Cardiac fibroblast (primary cell): ENCODE results near the gene OR2A42.
"Not testable (repeated sequence)": the region's sequence is repeated elsewhere in the genome, so short reads cannot be mapped to it uniquely, and the experiment has no call there.

ENCODE experiments used
- DNase-seq, 2 donors: peaks; one replicate each; pipeline versions ENCODE4 v3.0.0 to v3.0.0-alpha.2; 2010; ENCODE audit warnings: low read depth in 2 of 2
- H3K4me3 ChIP-seq, 2 donors: replicated peaks in 1 of 2; 1 replicate in 1 of 2; 2 replicates in 1 of 2; pipeline ENCODE4 v1.5.1; 2011; ENCODE audit warnings: low read depth in 2 of 2, low read length in 2 of 2, mild to moderate bottlenecking in 2 of 2, moderate library complexity in 1 of 2

Gene OR2A42

DNA sequence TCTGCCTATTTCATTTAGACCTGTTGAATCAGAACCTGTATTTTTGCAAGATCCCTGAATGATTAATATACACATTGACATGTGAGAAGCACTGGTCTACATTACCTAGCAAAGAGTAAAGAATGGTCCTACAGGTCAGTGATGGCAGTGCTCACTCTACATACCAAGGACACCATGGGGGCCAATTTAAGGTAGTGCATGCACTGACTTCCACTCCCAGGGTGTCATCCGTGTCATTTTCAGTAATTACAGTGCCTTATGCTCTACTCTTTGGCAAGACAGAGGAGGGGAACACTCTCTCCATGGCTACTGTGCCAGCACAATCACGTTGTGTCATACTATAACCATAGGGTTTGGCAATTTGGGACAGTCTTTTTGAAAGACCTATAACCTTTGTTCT lies 6.0 kb upstream of the OR2A42 start:
- not testable (repeated sequence) for H3K4me3 ChIP-seq, DNase-seq

DNA sequence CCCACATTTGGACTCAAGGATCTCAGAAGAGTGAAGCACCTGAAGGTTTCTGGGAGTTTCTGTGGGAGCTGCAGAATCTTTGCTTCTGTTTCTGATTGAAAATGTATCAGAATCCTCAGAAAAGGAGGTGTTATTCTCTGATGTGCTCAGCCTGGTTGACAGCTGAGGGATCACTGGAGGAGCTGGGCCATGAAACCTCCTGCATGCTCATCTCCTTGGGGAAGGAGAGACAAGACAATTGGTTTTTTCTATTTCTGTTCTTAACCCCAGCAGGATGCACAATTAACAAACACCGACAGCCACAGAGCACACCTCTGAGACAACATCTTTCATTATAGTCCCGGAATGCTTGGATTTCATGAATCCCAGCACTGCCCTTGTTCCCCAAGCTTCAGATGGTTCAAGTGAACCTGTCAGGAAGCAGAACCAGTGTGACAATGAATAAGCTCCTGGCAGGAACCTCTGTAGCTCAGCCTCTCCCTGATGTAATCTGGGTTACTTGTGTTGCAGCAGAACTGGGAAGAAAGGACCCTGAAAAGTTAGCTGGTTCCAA lies 799 bp downstream of the OR2A42 start:
- not testable (repeated sequence) for H3K4me3 ChIP-seq, DNase-seq

DNA sequence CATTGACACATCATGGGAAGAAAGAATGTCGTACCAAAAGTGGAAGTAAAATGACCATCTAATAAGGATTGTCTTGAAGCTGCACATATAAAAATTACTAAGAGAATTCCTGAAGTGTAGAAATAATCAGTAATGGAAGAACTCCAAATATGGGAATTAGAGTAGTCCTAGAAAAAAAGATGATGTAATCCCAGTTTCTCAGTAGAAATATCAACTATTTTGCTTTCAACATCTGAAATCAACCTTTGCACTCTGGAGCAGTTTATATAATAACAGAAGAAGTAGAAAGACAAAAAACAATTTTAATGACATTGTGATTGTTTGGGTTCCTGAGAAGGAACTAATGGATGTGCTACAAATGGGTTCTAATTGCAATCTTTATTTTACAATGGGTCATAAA lies 6.4 kb downstream of the OR2A42 start:
- DNase-seq: not testable (repeated sequence)

DNA sequence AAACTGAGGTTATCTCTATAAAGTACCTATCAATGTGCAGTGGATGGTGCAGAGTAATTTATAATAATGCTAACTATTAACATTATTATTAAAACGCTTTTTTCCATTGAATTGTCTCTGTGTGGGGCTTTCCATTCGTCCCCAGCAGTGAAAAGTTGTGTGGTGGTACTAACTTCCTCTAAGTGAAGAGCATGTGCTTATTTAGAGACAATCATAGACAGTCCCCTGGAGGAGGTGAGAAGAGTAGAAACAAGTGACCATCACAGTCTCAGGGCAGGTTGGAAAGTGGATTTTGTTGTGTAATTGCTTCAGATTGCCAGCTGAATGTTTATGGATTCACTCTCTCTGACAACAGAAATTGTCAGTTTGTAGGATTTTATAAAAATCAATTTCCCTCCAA lies 8.4 kb downstream of the OR2A42 start:
- not testable (repeated sequence) for DNase-seq, H3K4me3 ChIP-seq

More for the DNA sequence above, 6.4 kb downstream of the OR2A42 start:
- H3K4me3 ChIP-seq: not testable (repeated sequence)

DNA sequence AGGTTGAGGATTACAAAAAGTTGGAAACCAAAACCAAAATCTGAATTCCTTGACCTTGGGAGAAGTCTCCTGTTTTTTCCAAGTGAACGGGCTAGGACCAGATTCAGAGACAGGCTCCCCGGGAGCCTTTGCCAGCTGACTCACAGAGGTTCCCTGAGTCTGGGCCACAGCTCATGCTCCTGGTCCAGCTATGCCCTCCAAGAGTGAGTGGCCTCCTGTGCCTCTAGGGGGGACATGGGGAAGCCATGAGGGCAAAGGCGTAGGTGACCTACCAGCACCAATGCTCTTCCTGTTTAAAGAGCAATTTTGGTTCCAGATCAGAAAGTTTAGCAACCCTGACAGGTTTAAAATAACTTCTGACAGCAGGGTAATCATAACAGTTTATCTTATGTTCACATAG lies 10.6 kb downstream of the OR2A42 start:
- not testable (repeated sequence) for DNase-seq, H3K4me3 ChIP-seq

DNA sequence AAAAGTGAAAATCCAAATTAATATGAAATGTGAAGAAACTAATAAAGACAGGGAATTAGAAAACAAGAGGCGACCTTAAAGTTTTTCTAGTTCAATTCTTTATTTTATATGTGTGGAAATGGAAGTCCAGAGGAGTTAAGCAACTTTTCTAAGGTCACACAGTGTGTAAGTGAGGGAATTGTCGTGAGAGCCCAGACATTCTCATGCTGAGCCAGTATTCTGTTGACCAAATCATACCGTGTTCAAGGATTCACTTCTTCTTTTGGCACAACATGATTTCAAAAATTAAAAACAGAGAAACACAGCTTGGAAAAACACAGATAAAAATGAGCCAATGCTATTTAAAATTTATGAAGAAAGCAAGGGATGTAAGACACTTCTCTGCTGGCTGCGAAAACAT lies 12.5 kb downstream of the OR2A42 start:
- not testable (repeated sequence) for DNase-seq, H3K4me3 ChIP-seq

DNA sequence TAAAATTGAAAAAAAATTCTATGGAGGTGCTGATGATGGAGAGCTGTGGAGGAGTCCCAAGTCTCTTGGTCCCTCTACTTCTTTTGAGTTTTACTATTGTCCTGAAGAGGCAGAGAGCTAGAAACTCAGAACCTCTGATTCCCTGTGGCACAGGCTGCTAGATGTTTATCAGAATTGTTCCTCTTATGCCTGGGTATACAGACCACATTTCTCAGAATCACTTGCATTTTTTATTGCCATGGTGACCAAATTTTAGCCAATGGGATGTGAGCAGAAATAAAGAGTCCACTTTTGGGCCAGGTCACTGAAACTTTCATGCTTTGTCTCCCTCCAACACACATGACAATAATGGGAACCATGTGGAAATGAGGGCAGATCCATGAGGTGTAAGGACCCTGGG lies 15.7 kb downstream of the OR2A42 start:
- not testable (repeated sequence) for H3K4me3 ChIP-seq, DNase-seq

DNA sequence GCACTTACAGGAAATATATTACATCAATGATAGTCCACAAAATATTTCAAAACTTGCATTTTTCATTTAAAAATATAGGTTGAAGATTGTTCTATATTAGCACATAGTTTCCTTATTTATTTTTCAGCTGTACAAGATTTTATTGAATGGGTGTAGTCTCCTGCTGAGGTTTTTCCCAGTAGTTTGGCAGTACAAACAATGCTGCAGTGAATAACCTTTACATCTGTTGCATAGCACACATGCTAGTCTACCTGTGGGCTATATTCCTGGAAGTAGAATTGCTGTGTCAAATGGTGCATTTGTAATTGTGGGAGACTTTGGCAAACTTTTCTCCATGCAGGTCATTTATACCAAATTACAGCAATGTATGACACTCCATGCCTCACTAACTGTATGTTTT lies 18.9 kb downstream of the OR2A42 start:
- not testable (repeated sequence) for H3K4me3 ChIP-seq, DNase-seq

DNA sequence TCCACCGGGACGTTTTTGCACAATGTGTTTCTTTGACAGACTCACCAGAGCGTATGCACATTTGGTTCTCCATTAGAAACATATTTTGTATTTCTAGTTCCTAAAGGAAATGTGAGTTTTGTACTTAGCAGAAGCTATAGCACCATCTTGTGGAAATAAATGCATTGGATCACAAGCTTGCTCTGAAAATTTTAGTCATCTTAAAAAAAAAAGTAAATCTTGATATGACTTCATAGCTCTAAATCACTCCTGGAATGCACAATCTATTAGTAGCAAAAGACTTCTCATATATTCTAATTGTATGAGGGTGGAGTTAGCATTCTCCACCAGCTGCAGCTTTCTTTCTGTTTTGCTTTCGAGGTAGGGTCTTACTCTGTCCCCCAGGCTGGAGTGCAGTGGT lies 20.3 kb downstream of the OR2A42 start:
- DNase-seq, H3K4me3 ChIP-seq: not testable (repeated sequence)

DNA sequence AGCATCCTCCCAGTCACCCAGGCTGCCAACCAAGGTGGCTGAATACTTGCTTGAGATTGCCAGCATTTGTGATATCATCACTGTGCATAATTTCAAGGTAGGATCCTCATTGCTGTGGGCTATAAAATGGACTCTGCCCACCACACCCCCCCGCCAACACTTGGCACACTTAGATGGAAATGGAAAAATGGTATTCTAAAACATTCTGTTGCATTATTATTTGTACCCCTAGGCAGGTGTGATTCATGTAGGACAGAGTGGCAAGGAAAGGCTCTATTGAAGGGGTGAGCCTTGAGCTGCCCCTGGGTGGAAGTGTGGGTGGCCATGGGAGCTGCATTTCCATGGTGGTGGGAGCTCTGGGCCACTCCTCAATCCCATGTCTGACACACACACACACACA lies 20.8 kb downstream of the OR2A42 start:
- DNase-seq, H3K4me3 ChIP-seq: not testable (repeated sequence)

DNA sequence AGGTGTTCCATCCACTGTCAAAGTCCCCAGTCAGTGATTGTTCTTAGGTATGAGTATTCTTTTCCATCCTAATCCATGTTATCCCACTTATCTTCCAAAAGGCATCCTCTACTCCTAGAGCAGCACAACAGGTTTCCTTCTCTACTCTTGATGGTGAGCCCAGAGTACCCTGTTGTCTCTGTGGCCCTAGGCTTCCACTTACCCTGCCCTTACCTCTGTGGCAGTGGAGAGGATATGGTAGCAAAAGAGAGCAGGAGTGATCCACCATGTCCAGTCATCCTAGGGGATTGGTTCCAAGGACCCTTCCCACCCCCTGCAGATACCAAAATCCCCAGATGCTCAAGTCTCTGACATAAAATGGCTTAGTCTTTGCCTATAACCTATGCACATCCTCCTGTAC lies 22.2 kb downstream of the OR2A42 start:
- DNase-seq, H3K4me3 ChIP-seq: not testable (repeated sequence)

DNA sequence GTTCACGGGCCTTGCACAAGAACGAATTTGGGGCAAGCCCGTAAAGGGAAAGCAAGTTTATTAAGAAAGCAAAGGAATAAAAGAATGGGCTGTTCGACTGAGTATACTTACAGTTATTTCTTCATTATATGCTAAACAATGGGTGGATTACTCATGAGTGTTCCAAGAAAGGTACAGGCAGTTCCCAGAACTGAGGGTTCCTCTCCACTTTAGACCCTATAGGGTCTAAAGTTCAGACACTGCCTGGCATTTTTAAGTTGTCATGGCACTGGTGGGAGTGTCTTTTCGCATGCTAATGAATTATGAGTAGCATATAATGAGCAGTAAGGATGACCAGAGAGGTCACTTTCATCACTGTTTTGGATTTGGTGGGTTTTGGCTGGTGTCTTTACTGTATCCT lies 34.1 kb downstream of the OR2A42 start:
- DNase-seq, H3K4me3 ChIP-seq: not testable (repeated sequence)

DNA sequence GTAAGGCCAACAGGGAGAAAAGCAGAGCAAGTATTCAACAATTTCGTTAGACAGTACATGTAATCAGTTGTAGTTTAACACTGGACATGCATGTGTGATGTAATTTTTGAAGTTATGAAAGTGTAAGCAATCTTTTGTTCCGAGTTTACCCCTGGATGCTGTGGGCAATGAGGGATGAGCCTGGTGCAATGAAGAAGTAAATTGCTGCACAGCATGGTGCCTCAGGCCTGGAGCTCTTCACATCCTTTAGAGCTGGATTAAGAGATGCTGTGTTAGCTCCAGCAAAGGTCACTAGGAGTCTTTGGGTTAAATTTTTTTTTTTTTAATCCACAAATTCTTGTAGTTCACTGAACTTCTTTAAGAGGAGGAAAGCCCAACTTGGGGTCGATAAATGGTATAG lies 36.3 kb downstream of the OR2A42 start:
- H3K4me3 ChIP-seq, DNase-seq: not testable (repeated sequence)

DNA sequence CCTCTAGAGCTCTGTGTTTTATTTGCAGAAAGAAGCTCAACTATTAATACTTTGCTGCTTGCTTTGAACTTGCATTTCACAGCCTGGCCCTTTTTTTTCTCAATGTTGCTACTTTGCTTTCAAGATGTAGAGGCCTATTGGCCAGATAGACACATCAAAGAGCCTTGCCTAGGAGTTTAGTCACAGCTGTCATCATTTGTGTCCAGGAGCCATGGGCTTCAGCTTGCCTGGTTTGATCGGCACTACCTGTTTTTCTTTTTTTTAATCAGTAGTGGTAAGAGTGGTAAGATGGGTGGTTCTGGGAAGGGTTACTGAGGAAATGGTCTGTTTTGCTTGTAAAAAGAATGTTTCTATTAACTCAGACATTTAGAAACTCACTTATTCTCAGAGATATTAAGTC lies 37.4 kb downstream of the OR2A42 start:
- not testable (repeated sequence) for H3K4me3 ChIP-seq, DNase-seq

DNA sequence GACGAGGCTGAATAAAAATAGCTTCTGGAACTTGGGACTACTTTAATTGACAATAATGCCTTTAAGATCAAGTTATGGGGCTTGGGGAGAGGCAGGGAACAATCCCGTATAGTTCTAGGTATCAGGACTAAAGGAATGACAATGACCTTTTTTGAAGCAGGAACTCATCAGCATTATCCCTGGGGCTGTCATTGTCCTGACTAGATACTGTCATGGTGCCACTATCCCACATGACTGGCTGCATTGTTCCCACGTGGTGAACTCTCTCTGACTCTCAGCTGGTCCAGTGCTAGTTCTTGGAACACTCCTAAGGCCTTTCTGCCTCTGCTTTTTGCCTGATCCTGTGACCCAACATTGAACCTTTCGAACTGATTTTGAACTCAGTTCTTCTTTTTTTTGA lies 40.5 kb downstream of the OR2A42 start:
- DNase-seq, H3K4me3 ChIP-seq: not testable (repeated sequence)

DNA sequence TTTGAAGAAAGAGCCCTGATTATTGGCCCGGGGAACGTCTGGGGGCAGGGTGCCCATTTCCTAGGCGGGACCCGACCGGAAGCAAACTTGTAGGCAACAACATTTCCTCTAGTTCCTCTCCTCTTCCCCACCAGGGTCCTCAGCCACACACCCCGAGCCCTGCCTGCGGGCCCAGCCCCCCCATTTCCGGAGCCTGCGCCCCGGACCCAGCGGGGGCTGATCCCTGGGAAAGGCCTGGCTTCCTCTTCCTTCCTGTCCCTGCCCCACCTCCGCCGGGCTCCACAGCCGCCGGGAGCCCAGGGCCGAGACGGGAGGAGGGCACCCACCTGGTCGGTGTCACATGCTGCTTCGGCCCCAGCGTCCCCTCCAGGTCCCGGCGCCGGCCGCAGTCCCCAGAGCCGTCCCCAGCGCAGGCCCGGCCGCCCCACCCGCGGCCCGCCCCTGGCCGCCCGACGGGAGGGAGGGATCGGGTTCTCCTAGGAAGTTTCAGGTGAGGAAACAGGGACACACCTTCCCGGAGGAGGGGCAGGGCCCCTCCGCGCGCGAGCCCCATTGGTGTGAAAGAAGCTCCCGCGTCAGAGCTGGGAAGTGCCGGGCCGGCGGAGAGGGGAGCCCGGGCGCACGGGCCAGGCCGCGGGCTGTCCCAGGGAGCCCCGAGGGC lies 44.1 kb downstream of the OR2A42 start, which contains the start of gene ARHGEF35:
ARHGEF35 (minus strand) TSS at position 622 of the 661 bp plus-strand sequence. CDS start 7,450 bp downstream, outside the sequence.
- H3K4me3 ChIP-seq, DNase-seq: not testable (repeated sequence)

DNA sequence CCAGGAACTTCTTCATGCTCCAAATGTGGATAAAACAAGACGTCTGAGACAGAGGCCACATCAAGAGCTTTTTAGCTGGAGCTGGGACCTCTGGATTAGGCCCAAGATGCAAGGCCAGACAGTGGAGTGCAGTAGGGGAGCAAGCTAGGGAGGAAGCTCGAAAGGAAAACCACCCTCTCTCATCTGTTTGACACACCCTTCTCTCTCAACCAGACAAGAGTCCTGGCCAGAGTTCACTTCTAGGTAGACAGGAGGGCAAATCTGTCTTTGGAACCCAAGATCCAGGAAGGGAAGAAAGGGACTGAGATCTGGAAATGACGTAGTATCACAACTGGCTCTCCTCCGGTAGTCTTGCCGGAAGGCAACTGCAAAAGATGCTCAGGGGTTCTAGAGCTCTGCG lies 45.0 kb downstream of the OR2A42 start:
- not testable (repeated sequence) for DNase-seq, H3K4me3 ChIP-seq

DNA sequence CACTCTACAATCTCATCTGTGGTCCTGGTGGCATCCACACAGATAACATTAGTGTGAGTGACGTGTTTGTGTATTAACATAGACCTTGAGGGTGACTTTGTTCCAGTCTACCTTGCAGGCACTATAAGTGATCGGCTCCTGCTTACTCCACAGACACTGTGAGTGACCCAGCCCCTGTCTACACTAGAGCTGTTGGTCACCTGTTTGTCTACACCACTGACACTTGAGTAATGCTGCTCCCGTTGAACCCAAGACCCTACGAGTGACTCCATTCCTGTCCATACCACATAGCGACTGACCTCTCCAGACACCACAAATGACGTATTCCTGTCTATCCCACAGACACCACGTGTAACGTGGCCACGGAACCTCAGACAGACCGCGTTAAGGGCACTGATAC lies 45.6 kb downstream of the OR2A42 start:
- not testable (repeated sequence) for DNase-seq, H3K4me3 ChIP-seq

DNA sequence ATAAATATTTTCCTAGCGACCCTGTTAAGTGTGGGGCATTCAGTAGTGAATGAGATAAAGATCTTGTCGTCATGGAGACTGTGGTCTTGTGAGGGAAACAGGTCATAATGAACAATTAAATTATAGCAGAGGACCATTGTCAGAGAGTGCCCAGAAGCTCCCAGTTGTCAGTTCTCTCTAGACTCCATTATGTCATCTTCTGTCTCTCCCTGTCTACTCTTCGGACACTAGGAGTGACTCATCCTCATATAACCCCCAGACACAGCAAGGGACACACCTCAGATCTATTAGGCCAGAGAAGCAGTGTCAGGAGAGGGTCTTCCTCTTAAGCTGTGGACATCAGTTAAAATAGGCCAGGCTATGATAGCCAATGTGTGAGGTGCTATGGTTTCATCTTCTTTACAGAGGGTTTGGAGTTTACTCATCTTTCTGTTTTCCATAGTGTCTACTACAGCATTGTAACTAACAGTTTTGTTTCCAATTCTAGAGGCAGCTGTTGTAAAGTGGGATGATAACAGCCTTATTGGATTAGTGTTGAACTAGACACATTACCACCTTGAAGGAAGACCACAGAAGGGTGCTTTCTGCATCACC lies 50.7 kb downstream of the OR2A42 start:
- DNase-seq, H3K4me3 ChIP-seq: not testable (repeated sequence)
